Fibroblast of skin of left biceps (primary cell): ENCODE measurements around the gene CRYBG3.

Experiments
- DNase-seq, 2 experiments: peaks; one replicate each; pipeline ENCODE4 v3.0.0-alpha.2; 2013; ENCODE audit warnings: low read depth in 2 of 2

The CRYBG3 gene

DNA sequence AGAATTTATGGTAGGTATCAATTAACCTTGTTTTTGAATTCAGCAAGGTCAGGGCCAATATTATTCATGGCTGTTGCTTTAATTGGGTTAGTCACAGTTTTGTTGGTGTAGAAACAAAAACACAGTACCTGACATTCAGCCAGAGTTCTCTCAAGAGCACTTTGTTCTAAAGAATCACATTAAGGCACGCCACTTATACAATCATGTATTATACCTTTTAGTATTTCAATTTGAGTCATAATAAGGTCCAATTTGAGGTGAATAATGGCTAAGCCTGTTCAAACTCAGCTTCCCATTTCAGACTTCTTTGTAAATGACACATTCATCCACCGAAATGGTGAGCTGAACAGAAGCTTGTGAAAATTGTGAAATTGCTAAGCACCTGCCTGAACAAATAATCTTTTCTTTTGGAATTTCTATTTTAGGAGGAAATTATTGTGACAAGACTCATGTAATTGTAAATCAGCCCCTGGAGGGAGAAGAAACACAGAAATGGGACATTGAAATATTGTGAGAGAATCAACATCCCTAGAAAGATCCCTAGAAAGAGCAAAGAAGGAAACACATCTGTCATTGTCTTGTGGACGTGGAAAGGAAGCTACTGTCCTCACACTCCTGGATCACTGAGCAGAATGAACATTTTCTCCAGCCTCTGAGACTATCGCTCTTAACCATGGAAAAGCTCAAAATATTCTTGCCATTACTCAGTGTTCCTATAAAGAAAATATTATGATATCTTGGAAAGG, 121.2 kb downstream of the CRYBG3 start:
- DNase-seq, result no peak

DNA sequence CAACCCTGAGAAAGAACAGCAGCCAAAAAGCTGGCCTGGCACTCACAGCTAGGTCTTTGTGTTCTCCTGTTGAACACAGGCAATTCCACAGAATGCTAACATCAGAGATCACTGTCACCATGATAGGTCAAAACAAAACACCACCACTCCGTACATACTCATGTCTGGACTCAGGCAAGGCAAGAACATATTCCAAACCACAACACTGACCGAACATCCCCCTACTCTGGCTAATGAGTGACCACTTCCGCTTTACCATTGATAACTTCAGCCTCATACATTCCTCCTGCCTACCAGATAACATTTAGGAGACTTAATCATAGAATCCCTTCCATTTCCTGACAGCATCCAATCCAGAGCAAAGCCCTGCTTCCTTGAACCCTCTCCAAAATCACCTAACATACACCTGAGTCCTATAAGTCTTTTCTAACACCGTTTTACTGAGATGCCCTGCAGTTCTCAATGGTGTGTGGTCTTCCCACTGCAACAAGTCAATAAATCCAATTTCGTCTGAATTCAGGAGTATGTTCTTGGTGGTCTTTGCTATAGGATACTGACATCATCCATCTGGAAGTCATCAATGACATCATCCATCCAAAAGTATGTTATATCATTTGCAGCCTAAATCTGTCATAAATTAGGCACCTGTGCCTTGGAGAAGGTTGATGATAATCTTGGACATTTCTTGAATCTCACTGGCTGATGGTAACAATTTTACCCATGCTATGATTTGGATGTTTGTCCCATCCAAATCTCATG, 126.7 kb downstream of the CRYBG3 start:
- DNase-seq, result no peak

DNA sequence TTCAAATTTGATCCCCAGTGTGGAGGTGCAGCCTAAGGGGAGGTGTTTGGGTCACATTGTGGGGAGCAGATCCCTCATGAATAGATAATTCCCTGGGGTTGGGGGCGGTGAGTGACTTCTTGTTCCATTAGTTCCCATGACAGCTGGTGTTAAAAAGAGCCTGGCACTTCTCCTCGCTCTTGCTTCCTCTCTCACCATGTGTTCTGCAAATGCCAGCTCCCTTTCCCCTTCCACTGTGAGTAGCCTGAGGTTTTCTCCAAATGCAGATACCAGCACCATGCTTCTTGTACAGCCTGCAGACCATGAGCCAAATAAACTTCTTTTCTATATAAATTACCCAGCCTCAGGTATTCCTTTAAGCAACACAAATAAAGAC, 127.3 kb downstream of the CRYBG3 start:
- DNase-seq, result no peak

DNA sequence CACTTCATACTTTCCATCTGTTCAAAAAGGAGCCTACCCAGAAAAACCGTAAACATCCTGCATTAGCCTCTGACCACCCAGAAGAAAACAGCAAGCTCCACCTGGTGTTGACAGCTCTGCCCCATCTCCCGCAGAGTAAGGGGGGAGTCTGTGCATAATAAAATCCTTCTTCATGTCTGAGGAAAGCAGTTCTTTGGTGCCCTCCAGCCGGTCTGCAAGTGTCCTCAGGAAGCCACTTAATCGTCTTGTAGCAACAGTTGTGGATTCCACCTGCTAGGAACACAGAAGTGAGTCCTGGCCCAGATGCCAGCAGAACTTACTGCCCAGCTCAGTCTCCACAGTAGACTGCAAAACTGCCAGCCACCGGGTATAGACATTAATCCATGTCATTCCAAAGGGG, 127.9 kb downstream of the CRYBG3 start:
- no peak for DNase-seq

DNA sequence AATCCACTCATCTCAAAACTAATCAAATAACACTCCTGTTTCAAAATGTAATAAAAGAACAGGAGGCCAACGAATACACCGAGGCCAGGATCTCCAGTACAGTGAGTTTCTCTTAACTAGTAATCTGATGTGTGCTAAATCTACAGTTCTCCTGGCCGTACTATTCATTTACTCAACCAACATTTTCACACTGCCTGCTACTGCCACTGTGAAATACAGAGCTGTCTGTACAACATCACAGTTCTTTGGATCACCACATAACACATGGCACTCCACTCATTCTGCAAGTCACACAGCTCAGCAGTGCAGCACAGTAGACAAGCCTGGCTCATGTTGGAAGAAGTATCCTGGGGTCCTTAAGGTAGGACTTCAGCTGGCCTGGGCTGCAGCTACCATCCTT, 128.5 kb downstream of the CRYBG3 start:
- no peak for DNase-seq

DNA sequence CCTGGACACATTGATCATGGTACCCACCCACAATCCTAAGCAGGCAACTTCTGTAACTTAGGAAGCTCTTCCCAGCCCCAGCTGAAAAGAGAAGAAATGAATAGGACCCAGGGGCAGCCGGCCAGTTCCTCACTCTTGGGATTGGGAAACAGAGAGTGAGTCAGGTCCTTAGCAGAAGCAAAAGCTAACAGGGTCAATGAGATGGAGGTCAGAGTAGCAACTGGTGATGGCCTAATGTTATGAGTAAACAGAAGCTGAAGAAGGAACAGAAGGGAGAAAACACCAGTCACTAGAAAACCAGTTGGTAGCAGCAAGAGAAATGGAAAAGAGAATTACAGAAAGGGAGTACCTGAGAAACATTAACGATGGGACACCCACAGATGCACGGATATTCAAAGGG, 130.5 kb downstream of the CRYBG3 start:
- no peak for DNase-seq

DNA sequence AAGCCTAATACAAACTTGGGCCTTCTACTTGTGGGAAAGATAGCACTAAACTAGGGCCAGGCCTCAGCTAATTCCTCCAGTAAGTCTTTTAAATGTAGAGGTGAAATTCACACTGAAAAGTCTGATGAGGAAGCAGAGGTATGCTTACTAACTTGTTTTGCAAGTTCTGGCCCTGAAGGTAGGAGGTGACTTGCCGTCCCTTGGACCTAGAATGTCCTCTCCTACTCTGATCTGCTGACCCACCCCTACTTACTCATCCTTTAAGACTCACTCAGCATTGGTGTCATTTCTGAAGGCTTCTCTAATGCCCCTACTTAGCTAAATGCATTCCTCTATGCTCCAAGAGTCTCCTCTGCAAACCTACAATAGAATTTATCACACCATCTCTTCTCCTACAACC, 131.1 kb downstream of the CRYBG3 start:
- DNase-seq, result no peak

DNA sequence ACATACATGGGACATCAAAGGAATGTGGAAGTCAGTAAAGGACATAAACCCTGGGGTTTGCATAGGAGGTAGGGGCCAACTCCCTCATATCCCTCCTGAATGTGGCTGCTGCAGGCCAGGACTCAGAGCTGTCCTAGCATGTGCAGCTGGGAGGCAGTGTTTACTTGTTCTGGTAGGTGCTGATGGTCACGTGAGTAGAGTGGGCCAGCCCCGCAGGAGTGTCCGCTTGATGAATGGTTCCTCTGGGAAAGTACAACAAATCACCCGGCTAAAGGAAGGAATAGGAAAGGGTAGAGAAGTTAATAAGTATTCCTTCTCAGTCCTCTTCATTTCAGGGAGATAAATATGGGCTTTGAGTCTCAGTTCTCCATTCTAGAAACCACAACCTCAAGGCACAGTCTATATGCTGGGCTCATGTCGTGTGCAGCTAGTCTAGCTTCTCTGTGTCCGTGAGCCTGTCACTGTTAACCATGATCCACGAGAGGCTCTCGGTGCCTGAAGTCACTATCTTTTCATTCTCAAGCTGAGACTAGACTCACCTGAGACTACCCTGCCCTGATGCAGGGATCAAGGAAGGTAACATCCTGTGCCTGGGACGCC, 132.5 kb downstream of the CRYBG3 start:
- no peak for DNase-seq

DNA sequence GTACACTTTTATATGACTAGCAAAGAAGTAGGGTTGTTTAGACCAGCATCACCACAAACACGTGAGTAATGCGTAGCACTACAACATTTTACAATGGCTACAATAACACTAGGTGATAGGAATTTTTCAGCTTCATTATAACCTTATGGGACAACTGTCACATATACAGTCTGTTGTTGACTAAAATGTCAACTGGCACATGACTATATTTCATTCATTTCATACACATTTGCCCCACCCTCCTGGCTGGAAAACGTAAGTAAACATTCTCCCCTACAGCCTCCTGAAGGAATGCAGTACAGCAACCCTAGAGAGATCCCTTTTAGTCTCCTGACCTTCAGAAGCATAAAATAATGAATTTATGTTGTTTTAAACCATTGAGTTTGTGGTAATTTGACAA, 134.2 kb downstream of the CRYBG3 start:
- no peak for DNase-seq

DNA sequence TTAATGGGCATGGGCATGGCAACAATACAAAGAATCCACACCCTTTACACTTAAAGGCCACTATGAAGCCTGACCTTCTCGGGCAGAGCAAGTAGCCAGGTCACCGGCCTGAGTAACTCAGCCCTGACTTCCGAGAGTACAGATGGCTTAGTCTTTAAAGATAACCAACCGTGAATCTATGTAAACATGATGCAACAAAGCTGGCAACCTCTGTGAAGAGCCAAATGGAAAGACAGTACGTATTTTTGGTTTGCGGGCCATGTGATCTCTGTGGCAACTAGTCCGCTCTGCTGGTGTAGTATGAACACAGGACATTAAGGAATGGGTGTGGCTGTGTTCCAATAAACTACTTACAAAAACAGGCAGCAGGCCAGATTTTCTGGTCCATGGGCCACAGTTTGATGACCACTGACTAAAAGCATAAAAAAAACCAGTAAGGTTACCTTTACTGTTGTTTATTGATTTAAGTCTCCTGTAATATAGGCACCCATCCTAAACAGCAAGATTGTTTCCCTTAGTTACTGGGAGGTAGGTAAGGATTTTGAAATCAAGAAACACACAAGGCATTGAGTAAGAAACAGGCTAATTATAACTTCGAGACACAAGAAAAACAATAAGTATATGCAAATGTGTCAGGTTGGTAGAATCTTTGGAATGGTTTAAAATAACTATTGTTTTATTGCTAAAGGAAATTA, 136.0 kb downstream of the CRYBG3 start:
- no peak for DNase-seq

DNA sequence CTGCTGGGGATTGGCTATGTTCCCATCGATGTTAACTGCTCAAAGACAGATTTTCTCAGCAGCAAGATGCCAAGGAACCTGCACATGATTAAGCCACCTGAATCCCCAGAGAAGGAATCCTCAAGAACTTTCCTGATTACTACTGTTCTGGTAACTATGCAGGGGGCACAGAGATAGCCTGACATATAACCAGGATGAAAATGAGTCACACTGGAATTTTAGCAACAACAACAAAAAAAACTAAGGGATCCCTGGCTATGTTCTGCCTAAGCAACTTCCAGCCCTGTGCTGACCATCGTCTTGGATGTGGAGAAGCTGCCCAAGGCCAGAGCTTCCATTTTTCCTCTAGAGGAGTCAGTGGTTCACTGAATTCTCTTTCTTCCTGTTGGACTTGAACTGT, 136.6 kb downstream of the CRYBG3 start:
- no peak for DNase-seq

DNA sequence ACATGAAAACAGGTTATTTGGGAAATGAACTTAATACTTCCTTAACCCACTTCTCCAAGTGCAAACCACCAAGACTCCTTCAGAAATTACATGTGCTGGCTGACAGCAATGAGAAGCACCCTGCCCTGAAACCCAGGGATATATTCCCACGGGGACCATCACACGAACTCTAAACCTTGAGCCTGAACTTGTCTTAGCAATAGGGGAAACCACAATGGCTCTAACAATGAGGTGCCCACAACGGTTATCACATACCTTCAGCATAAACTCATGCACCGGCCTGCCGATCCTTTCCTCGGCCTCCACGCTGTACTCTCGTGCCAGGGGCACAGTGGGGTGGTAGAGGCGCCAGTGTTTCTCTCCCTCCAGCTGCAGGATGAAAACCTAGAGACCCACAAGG, 137.0 kb downstream of the CRYBG3 start:
- DNase-seq, result no peak

DNA sequence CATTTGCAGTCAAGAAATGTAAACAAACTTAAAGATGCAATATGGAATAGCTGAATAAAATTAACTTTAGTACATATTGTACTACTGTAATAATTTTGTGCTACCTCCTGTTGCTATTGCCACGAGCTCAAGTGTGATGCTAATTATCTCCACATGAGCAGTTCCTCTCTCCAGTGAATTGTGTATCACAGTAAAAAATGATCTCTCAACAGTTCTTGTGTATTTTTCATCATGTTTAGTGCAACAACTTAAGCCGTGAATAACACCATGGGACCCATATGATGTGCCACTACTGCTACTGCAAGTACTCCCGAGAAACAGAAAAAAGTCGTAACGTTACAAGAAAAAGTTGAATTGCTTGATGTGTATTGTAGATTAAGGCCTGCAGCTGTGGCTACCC, 138.1 kb downstream of the CRYBG3 start:
- no peak for DNase-seq

DNA sequence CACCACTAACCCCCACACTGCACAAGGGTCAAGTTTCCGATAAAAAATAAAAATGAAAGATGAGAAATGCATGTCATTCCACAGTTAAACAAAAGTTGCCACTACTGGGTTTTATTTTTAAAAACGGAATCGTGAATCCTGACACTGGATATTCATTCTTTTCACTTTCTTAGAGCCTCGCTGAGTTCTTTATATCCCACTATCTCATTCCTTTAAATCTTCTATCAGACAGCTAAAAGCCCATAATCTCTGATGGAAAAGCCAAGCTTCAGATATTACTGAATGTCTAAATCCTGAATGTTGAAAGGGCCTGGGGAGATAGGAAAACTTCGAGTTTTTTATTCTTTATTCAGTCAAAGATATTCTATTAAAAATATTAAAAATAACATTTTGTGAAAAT, 138.7 kb downstream of the CRYBG3 start:
- no peak for DNase-seq

DNA sequence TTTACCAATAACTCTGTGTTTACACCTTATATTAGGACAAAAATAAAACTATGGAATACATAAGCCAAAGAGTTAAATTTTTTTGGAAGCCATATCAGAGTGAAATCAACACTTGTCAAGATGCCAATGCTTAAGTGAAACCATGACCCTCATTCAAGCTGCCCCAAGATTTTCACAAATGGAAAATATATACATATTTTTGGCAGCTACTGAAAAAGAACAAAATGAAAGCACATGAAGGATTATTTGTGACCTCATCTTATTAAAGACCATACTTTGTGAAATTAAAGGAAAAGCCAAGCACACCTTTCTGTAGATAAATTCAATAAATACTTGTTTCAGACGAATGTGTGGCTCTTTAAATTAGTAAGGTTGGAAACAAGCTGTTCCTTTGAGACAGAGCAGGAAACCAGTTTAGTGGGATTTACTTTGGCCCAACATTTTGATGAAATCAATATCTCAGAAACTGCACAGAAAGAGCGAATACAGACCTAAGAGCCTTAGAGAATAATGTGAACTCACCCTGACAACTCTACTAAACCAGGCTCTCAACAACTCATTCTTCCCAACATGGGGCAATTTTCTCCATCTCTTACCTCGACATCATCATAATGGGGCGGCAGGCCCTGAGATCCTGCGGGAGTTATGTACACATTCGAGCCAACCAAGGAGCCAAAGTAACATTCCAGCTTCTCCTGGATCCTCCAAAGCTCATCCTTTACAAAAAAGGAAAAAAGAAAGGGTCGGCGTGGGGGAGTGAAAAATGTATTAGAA, 139.4 kb downstream of the CRYBG3 start:
- DNase-seq, result no peak

DNA sequence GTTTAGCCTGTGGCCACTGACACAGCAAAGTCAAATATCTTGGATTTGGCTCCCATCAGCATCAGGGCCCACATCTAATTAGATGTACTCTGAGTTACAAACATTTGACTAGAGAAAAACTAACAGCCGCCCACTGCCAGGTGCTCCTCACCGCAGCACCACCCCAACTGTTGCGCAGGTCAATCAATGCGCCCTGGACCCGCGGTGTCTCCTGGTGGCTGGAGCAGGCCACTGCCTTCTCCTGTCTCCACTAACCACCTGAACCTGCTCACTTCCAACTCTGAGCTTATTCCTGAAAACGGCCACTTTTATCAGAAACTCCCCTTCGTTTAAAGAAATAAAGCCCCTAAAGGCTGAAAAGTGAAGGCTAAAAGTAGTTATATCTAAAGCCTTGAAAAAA, 146.2 kb downstream of the CRYBG3 start:
- DNase-seq, result no peak

DNA sequence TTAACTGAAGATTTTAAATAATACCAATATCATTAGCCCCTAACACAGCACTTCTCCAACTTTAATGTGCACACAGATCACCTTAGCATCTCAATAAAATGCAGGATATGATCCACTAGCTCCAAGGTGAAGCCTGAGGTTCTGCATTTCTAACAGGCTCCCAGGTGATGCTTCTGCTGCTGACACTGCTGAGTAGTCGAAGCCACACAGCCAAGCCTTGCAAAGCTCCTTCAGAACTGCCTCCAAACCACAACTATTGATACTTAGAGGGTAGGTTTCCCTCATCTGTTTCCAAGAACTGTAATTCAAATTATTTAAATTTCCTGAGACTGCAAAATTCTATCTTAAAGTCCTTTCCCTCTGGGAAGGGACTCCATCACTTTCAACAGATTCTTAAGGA, 146.6 kb downstream of the CRYBG3 start:
- no peak for DNase-seq

DNA sequence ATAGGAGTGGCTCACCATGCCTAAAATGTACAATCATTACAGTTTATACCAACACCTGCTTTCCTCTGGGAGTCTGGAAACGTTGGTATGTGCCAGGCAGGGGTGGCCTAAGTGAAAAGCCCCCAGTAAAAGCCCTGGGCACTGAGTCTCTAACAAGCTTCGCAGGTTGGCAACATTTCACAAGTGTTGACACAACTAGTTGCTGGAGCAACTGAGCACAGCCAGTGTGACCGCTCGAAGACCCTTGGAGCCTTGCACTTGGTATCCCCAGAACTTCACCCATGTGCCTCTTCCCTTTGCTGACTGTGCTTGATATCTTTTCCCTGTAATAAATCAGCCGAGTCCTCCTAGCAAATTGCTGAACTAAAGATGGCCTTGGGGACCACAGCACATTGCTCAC, 147.7 kb downstream of the CRYBG3 start:
- DNase-seq, result no peak

DNA sequence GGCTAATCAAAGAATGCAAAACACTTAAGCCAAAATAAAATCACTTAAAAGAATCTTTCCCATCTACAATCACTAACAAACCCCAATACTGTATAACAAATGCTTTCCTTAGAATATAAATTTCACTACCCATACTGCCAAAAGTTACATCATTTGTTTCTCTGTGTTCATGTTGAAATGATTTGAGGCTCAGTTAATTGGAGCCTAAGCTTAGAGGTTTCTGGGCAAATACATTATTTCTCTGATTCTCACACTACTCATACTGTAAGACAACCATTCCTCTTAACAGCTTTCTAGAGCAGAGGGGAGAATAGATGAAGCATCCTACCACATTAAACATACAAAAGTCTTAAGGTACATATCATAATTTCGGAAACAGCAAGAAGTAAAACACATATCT, 148.3 kb downstream of the CRYBG3 start:
- DNase-seq, result no peak

DNA sequence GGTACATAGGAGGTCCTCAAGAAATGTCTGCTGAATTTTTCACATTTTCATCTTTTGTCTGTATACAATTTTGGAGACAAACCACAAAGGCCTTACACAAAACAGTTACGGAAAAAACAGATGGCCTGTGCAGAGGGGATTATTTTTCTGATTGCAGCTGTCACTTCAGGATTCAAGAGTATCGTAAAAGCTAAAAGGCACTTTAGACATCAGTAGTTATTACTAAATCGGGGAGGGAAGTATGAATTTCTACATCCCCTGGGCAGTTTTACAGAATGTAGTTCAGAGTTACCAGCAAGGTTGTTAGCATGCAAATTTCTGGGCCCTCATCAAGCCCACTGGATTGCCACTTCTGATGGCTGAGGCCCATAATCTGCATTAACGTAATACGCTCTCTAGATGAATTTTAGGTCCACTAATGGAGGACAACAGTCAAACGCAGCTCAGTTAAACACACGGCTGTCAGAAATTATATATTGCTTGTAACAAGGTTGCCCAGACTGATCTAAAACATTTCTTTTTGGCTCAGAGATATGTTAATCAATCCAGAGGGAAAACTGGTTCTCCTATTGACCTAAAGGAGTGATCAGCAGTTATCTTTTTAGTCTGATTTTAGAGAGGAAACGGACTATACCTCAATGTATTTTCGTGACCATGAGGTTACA, 149.3 kb downstream of the CRYBG3 start:
- DNase-seq, result no peak
